Left renal pelvis (tissue), 4 donors: ENCODE data around the gene SH3GL3. TPM values are rescaled to one million over a fixed set of nuclear protein-coding genes. Genes with fewer than 3 reads are reported as not detected.

Experiments used
- DNase-seq, 4 donors: peaks; one replicate each; pipeline ENCODE4 v3.0.0-alpha.2; 2013; ENCODE audit warnings: low read depth in 4 of 4, low spot score in 3 of 4
- polyA plus RNA-seq, 4 donors: library from polyadenylated mRNA; unstranded; fragments of 120-200 nt; gene quantifications; one replicate each; pipeline ENCODE4 v1.2.1, GENCODE V29; 2013; ENCODE audit not compliant: insufficient read length in 4 of 4

Gene SH3GL3
- polyA plus RNA-seq, 4 donors, result 9.0 to 12.1 (median 9.5) TPM

DNA sequence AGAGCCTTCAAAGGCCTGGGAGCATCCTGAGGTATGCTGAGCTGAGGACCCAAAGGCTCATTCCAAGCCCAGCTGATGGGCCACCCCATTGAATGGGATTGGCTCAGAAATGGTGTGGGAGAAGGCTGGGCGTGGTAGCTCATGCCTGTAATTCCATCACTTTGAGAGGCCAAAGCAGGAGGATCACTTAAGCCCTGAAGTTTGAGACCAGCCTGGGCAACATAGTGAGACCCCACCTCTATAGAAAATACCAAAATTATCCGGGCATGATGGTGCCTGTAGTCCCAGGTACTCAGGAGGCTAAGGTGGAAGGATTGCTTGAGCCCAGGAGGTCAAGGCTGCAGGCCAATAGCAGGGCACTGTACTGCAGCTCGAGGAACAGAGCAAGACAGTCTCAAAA is 163.0 kb downstream of the SH3GL3 start:
- DNase-seq, result no peak

DNA sequence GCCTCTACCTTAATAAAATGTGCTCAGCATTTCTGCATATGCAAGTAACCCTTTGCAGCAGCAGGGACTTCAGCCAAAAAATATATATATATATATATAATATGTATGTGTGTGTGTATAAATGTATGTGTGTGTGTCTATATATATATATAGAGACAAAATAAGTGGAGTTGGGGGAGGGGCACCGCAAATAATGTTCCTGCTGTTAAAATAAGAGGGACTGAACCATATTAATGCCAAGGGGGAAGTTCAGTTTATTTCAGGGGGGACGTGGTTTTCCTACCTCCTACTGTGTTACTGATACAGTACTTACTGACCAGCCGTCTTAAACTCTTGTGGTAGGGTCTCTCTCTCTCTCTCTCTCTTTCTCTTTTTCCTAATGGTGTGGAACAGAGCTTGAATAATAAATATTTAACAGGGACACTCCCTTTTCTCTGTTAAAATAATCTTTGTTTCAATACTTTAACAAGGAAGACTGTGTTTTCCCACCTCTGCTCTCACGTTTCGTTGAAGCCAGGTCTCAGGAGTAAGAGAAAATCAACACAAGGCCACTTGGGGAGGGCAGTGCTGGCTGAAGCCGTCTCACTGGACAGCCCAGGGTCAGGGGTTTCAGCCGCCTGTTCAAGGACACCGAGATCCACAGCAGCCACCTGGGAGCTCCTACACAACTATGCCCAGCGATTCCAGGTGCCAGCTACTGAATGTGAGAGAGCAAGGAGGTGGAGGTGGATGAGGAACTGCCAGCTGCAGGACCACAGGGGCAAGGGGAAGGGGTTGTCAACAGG is 164.0 kb downstream of the SH3GL3 start:
- DNase-seq, result no peak

DNA sequence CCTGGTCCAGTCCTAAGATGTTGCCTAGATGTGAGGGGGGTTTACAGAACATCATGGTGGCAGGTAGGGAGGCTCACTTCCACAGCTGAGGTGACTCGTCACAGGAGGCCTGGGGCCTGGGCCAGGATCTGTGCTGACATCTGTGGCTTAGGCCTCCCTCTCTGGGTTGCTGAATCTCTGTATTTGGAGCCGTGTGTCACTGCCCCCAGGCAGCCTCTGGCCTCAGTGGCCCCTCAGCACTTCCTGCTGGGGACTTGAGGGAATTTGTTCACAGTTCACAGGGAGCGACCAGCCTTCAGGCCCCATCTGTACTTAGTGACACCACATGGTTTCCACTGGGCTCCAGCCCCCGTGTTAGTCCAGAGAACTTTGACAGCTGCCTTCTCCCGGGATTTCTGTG is 165.1 kb downstream of the SH3GL3 start:
- no peak for DNase-seq

DNA sequence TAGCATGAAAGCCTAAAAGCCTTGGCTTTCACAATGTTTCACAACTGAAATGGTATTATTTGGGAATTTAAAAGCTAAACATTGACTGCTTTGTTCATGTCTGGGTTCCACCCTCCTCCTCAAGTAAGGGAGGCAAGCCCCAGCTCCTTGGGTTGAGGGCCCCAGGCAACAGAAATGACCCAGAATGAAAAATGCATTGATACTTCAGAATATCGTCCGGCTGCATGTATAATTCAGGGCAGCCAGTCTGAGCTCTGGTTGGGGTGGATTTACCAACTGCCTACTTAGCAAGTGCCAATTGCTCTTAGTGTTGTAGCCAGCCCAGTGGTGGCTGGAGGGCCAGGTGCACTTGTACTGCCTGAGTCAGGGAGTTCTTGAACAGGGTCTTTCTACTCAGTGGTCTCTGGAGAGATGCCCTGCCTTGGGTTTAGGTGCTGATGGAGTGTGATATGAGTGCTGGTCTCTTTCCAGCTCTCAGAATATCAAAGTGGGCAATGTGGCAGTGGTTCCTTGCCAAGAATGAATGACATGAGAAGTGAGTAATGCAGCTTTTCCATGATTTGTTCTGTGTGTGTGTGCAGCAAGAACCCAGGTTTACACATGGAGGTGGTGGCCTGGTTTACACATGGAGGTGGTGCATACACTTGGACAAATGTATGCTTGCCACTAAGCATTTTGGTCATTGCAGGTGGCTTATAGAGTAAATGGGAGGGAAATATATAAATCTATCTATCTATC is 165.9 kb downstream of the SH3GL3 start:
- no peak for DNase-seq

DNA sequence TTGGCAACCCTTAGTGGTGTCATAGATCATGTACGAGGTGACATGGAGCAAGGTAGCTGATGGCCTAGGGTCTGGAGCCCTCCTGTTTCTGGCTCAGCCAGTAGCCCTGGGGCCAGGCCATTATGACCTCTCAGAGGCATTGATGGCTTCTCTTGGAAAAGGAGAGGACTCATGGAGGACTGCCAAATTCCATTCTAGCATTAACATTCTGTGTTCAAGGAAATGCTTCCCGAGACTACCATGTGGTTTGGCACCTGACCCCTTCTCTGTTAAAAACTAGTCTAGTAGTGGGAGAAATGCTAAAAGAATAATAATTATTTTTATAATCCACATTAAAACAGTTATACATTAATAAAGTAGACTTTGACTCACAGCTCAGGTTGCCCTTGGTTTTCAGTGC is 166.6 kb downstream of the SH3GL3 start:
- DNase-seq, result no peak

DNA sequence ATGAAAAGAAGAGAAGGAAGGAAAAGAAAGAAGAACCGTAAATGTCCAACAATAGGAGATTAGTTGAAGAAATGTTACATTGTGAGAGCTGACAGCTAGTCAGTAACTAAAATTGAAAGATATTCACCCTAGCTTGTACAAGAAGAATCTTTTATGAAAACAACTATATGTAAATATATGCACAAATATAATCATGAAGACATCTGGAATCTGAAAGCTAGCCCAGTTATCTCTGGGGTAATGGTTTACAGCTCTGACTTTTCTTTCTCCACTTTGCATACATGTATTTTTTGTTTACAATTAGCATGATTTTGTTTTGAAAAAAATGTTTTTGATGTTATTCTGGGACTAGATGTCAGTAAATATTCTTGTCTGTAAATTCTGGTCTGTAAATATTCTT is 169.7 kb downstream of the SH3GL3 start:
- no peak for DNase-seq

DNA sequence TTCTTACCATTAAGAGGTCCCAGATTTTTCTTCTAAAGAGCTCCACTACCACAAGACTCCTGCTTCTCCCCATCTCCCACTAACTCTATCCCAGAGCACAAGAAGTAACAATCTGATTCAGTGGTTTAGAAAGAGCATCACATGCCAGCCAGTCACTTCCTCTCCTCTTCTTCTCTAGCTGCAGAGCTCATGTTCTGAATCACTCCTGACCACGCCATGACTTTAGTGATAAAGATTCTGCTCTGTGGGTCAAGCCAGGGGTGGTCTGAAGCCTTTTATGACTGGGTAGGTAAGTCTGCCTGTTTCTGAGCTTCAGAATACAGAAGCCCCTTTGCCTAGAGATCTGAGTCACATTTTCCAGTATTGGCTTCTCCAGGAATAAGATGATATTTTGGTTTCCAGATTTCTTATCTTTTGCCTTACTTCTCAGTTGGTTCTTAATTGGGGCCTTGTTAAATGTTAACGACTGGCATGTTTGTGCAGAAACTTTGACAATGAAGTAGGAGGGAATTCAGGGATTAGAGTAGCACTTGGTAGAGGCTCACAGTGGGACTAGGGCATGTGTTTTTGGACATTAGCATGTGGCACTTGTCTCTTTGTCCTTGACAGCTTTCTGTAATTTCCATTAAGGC is 179.1 kb downstream of the SH3GL3 start:
- no peak for DNase-seq

DNA sequence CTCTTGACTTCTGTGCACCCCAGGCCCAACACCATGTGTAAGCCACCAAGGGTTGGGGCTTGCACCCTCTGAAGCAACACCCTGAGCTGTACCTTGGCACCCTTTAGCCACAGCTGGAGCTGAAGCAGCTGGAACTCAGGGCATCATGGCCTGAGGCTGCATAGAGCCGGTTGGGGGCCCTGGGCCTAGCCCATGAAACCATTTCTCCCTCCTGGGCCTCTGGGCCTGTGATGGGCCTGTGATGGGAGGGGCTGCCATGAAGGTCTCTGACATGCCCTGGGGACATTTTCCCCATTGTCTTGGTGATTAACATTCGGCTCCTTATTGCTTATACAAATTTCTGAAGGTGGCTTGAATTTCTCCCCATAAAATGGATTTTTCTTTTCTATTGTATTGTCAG is 184.4 kb downstream of the SH3GL3 start:
- DNase-seq, result no peak

DNA sequence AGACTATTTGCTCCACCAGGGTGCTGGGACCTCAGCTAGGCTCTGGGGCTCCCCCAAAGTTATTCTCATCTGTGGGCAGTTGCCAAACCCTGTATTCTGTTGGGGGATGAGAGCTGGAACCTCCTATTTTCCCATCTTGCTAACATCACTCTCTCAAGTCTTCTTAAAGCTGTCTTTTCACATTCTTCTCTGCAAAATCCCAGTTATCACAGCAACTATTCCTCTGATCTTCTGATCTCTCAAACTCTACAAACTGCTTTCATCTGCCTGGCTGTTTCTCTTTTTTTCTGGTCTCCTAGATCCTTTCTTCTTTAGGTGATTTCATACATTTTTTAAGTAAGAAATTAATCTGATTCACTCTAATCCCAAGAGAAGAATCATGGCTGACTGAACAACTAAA is 196.1 kb downstream of the SH3GL3 start:
- no peak for DNase-seq

DNA sequence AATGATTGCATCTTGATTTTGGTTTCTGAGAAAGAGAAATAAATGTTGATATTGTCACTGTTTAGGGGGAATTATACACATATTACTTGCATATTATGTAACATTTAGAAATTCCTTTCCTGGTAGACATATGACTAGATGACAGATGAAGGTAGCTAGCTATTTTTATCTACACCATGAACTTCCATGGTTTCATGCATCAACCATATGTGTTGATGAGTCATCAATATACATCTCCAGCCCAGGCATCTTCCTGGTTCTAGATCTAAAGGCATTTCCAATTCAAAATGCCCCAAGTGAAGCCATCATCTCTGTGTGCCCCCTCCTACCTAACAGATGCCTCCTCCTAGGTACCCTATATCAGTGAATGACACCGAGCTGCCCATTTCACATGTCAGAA is 197.3 kb downstream of the SH3GL3 start:
- no peak for DNase-seq

DNA sequence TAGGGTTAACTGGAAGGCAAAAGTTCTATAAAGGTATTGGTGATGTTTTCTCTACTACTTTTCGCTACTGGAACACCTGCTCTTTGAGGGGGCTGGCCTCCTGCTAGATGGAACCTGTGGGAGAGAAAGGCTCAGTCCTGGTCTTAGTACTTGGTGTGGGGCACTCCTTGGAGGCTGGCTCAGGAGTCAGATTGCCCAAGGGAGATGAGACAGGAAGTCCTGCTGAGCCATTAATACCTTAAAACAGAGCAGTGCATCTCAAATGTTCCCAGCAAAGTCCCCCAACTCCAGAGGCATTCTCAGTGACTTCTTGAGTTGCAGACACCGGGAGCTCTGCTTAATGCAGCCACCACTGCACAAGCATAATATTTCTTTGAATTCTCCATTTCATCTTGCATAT is 203.7 kb downstream of the SH3GL3 start:
- no peak for DNase-seq

DNA sequence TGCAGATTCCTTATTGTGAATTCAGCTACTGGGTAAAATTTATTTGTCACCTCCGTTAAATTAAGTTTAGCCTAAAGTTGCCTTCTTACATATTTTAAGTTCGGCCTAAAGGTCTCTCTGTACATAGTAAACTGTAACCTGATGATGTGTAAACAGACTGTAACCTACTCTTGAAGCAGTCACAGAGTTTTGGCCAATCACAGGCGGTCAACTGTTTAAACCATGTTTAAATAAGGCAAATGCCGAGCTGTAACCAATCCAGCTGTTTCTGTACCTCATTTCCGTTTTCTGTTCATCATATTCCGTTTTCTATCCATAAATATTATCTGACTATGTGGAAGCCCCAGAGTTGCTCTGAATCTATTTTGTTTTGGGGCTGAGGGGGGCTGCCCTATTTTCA is 204.4 kb downstream of the SH3GL3 start:
- no peak for DNase-seq

DNA sequence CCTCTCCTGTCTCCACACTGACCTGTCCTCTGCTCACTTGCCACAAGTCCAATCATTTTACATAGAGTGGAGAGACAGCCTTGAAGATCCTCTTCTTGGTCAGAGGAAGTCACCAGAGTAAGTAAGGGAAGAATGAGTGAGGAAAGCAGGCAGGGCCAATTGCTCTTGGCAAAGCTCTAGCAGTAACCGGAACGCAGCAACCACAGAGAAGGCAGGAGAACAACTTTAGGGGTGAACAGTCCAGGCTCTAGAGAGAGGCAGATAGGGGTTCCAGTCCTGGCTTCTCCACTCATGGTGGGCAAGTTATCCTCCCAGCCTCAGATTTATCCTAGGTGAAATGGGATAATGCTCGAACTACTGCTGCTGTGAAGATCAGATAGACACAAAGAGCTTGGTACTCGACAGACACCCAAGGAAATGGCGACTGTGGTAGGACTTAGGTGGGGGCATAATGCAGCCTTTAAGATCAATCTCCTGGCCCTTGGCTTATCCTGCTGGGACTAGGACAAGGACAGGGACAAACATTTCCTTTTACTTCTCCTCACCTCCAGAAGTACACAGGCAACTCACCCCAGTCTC is 205.6 kb downstream of the SH3GL3 start:
- DNase-seq, result no peak

DNA sequence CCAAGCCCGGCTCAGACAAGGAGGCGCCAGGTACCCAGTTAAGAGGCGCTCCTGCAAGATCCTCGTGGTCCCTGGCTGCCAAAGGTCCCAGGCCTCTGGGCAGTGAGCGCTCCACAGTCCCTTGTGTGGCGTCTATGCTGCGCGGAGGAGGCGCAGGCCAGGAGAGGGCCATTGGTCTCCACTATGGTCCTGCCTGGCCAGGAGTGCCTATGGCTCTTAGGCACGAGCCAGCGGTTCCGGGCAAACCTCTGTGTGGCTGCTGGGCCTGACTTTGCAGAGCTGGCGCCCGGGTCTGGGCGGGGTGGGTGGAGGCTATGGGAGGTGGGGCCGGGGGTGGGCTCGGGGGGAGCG is 206.1 kb downstream of the SH3GL3 start:
- no peak for DNase-seq

DNA sequence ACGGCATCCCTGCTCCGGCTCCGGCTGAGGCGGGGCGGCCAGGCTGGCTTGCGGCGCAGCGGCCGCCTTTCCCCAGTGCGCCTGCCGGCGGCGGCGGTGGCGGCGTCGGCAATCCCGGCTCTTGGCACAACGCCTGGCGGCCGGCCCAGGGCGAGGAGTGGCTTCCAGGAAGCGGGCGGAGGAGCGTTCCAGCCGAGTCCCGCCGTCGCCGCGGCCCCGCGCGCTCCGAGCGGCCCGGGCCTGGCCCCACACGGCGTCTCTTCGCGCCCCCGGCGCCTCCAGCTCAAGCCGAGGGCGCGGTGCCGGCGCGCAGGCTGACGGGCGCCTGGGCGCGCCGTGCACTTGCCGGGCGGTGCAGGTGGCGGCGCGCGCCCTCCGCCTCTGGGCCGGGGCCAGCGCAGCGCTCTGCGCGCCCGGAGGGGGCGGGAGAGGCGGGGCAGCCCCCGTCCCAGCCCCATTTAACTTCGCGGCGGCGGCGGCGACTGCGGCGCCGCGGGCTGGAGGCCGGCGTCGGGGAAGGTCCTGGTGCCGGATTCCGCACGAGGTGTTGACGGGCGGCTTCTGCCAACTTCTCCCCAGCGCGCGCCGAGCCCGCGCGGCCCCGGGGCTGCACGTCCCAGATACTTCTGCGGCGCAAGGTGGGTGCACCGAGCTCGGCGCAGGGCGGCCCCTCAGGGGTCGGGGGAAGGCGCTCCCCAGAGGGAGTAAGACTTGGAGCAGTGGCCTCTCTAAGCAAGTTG is 206.7 kb downstream of the SH3GL3 start, which contains the start of gene ADAMTSL3:
Gene ADAMTSL3 (plus strand): TSS at position 485 of the 740 bp plus-strand sequence. CDS start 1,639 bp downstream, outside the sequence.
- DNase-seq, result peak in 3 of 4 donors; percentile 28 to 36 (median 29)

DNA sequence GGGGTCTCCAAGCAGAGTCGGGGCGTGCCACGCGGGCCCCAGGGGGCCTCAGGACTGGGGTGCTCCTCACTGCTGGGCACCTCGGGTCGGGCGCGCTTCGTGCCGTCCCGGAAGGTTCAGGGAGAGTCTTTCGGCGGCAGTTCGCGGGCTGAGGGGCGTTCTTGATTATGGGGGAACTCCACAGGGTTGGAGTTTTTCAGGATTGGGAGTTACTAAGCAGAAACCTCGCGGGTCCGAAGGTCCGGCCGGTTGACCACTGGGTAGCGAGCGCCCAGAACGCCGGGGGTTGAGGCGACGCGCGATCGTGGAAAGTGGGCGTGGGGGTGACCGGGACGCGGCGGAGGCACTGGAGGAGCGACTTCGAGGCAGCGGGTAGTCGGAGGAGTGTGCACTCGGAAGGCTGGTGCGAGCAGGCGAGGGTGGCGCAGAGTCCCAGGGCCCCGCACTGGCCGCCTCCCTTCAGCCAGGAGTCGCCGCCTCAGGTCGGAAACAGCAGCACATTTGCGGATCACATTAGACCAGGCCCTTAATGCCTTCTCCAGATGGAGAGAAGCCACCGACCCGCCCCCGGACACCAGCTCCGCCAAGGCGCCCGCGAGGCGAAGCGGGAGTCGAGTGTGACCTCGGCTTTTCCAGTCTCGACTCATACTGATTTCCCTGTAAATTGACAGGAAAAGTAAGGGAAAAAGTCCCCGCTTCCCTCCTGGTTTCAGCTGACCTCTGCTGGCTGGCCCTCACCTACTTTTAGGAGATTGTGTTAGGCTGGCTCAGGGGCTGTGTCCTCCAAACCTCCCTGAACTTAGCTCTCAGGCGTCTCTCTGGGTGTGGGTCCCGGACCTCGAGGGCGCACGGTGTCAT is 207.5 kb downstream of the SH3GL3 start:
- DNase-seq, result no peak

DNA sequence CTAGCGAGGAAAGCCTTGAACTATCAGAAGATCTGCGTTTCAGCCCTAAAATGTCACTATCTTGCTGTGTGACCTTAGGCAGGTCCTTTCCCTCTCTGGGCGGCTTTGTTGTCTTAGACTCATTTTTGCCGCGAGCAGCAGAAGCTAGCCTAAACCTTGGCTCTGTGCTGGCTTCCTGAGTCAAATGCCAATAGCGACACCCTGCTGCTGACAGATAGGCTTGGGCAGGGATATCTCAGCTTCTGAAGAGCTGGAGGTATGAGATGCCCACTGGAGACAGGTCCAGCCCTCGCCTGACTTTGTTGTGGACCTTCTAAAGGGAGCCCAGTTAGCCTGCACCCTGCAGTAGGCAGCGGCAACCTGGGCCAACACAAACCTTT is 208.1 kb downstream of the SH3GL3 start:
- no peak for DNase-seq

DNA sequence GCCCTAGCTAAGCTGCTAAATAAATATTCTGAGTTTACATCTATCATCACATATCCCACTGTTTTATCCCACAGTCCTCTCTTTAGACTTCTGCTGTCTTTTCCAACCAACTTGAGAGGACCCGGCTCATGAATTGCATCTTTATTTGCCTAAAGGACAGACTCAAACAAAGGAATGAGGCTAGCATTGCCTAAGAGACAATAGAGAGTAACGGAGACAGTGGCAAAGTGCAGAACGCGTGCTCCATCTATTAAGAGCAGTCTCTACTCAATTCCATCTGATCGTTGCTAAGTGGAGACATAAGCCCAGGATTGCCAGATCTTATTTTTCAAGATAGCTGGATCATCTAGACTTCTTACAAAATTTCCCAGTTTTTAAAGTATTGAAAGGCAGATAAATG is 209.1 kb downstream of the SH3GL3 start:
- no peak for DNase-seq

DNA sequence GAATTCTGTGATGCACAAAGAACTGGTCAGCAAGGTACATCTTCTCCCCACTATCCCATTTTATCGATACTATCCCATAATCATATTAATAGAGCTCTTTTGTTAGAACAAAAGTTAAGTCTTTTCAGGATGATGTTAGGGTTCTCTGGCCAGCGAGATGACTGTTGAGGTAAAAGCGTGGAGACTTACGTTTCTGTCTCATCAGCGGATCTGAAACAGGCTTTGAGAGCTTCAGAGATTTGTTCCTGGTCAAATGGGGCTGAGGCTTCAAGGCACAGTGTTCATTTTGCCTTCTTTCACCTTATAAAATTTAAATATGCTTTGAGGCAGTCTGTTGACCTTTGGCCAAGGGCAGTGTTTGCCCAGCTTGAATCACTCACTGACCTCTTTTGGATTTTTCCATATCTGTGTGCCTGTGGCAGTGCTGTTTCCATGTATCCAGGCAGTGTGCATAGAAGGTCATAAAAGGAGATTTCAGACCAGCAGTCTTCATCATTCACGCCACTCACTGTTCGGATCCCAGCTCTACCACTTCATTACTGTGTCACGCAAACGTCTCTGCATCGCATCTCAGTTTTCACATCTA is 209.9 kb downstream of the SH3GL3 start:
- no peak for DNase-seq
